Progenitor cell of endocrine pancreas (in vitro differentiated cells): ENCODE data around the gene SCNN1G. TPM values are rescaled to one million over a fixed set of nuclear protein-coding genes. Genes with fewer than 3 reads are reported as not detected.
A peak's percentile ranks its signal among the peaks of the same experiment; 100 is the strongest.

Experiments
- DNase-seq: peaks from one replicate; pipeline ENCODE4 v3.0.0; 2021; ENCODE audit warnings: low spot score; ENCODE audit not compliant: unreplicated experiment
- H3K27ac Mint-ChIP-seq: 2 replicates; pipeline ENCODE4 v1.8.0; 2021; ENCODE audit warnings: mild to moderate bottlenecking, moderate library complexity, mixed read lengths
- H3K27me3 Mint-ChIP-seq: 2 replicates; pipeline ENCODE4 v1.8.0; 2021; ENCODE audit warnings: mixed read lengths
- H3K36me3 Mint-ChIP-seq: 2 replicates; pipeline ENCODE4 v1.8.0; 2022; ENCODE audit warnings: mixed read lengths; ENCODE audit not compliant: insufficient read depth
- H3K4me1 Mint-ChIP-seq: 2 replicates; pipeline ENCODE4 v1.8.0; 2021; ENCODE audit warnings: low read depth, mixed read lengths
- H3K4me3 Mint-ChIP-seq: 2 replicates; pipeline ENCODE4 v1.8.0; 2021; ENCODE audit warnings: low read depth, mild to moderate bottlenecking, moderate library complexity, mixed read lengths
- H3K9me3 Mint-ChIP-seq: 2 replicates; pipeline ENCODE4 v1.8.0; 2021; ENCODE audit warnings: low read depth, mixed read lengths
- CTCF ChIP-seq: fragments of 200-600 bp; sonication (generic); IDR thresholded peaks from one replicate; pipeline ENCODE4 v1.5.0; 2021; ENCODE audit warnings: antibody characterized with exemption, mild to moderate bottlenecking; ENCODE audit not compliant: unreplicated experiment
- total RNA-seq: library from RNA; stranded (reverse); gene quantifications from 2 replicates; pipeline ENCODE4 v1.2.1, GENCODE V29; 2021

Gene SCNN1G
- total RNA-seq, 1 donor from 2014 or later: 1.2 TPM

GRCh38 chr16:23145186-23145585 lies 37.4 kb upstream of the SCNN1G start:
- no peaks in the 10 kb centered on the region for H3K9me3 Mint-ChIP-seq
- DNase-seq: no peak
- no peak overlapping the region for H3K27ac Mint-ChIP-seq
- peaks cover 2% of the 10 kb centered on the region for H3K27me3 Mint-ChIP-seq
- no peaks in the 10 kb centered on the region for H3K36me3 Mint-ChIP-seq
- no peak for TF ChIP-seq CTCF
- no peak overlapping the region for H3K4me3 Mint-ChIP-seq
- peaks cover 10% of the 10 kb centered on the region for H3K4me1 Mint-ChIP-seq

DNA sequence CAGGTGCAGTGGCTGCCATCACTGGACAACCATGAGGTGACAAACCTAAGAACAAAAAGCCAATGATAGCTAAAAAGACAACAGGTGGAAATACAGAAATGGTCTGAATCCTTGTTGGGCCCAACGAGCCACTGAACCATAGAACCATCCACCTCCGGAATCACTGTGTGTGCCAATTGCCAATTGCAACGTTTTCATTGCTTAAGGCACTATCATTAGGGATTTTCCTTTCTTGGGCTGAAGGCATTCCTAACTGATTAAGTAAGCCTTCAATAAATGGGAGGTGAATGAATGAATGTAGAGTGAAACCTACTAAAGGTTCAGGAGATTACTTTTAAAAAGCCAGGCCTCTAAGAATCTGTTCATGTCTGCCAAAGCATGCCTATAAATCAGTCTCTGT lies 36.9 kb upstream of the SCNN1G start:
- TF ChIP-seq CTCF: no peak
- no peak overlapping the region for H3K27ac Mint-ChIP-seq
- peaks cover 4% of the 10 kb centered on the region for H3K27me3 Mint-ChIP-seq
- H3K4me3 Mint-ChIP-seq: no peak overlapping the region
- peaks cover 10% of the 10 kb centered on the region for H3K4me1 Mint-ChIP-seq
- no peaks in the 10 kb centered on the region for H3K9me3 Mint-ChIP-seq
- no peak for DNase-seq
- H3K36me3 Mint-ChIP-seq: no peaks in the 10 kb centered on the region

GRCh38 chr16:23146877-23147601 lies 35.5 kb upstream of the SCNN1G start:
- no peak for TF ChIP-seq CTCF
- Mint-ChIP-seq H3K27me3 (peaks cover 16% of the 10 kb centered on the region), H3K9me3 (no peaks in the 10 kb centered on the region), H3K4me1 (peaks cover 10% of the 10 kb centered on the region), H3K4me3 (peak overlapping the region; percentile 52), H3K27ac (no peak overlapping the region), H3K36me3 (no peaks in the 10 kb centered on the region)
- no peak for DNase-seq

DNA sequence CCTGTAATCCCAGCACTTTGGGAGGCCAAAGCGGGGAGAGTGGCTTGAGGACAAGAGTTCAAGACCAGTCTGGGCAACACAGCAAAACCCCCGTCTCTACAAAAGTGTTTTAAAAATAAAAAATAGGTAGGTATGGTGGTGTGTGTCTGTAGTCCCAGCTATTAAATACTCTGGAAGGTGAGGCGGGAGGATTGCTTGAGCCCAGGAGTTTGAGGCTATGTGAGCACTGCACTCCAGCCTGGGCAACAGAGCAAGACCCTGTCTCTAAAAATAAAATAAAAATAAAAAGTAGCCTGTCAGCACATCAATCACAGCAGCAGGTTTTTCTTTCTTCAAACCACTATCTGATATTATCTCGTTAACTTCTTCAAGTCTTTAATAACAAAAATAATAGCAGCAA lies 34.9 kb upstream of the SCNN1G start:
- Mint-ChIP-seq H3K4me3 (peak overlapping the region; percentile 87), H3K27me3 (peaks cover 23% of the 10 kb centered on the region), H3K4me1 (peaks cover 10% of the 10 kb centered on the region), H3K9me3 (no peaks in the 10 kb centered on the region), H3K36me3 (no peaks in the 10 kb centered on the region), H3K27ac (no peak overlapping the region)
- DNase-seq: no peak
- no peak for TF ChIP-seq CTCF

GRCh38 chr16:23148166-23148512 lies 34.4 kb upstream of the SCNN1G start:
- peak overlapping the region; percentile 87 for H3K4me3 Mint-ChIP-seq
- H3K9me3 Mint-ChIP-seq: no peaks in the 10 kb centered on the region
- no peaks in the 10 kb centered on the region for H3K36me3 Mint-ChIP-seq
- H3K27ac Mint-ChIP-seq: peak overlapping the region; percentile 85
- peaks cover 26% of the 10 kb centered on the region for H3K27me3 Mint-ChIP-seq
- peaks cover 8% of the 10 kb centered on the region for H3K4me1 Mint-ChIP-seq
- TF ChIP-seq CTCF: no peak
- no peak for DNase-seq
